Stomach (tissue), 4 donors: ENCODE measurements around the gene KCNK7.

ENCODE experiments used
- POLR2A ChIP-seq, 4 donors: fragments of 450-650 bp; IDR thresholded peaks; one replicate each; pipeline ENCODE4 v1.6.1; 2016; ENCODE audit warnings: antibody characterized with exemption in 4 of 4, control low read depth in 2 of 4, mild to moderate bottlenecking in 1 of 4, moderate library complexity in 1 of 4
- TF ChIP-seq, protein P1 (sequence below), 7 experiments: fragments of 450-650 bp in 4 of 7; fragments of 200-600 bp in 3 of 7; sonication (generic) in 3 of 7; IDR thresholded peaks; one replicate each; pipeline ENCODE4 v1.5.1; 2016 to 2019; ENCODE audit warnings: antibody characterized with exemption in 7 of 7, control low read depth in 2 of 7, mild to moderate bottlenecking in 1 of 7

- TF ChIP-seq POLR2A (IDR thresholded peaks at IDR 0.05): no peak
- TF ChIP-seq, protein P1, sequence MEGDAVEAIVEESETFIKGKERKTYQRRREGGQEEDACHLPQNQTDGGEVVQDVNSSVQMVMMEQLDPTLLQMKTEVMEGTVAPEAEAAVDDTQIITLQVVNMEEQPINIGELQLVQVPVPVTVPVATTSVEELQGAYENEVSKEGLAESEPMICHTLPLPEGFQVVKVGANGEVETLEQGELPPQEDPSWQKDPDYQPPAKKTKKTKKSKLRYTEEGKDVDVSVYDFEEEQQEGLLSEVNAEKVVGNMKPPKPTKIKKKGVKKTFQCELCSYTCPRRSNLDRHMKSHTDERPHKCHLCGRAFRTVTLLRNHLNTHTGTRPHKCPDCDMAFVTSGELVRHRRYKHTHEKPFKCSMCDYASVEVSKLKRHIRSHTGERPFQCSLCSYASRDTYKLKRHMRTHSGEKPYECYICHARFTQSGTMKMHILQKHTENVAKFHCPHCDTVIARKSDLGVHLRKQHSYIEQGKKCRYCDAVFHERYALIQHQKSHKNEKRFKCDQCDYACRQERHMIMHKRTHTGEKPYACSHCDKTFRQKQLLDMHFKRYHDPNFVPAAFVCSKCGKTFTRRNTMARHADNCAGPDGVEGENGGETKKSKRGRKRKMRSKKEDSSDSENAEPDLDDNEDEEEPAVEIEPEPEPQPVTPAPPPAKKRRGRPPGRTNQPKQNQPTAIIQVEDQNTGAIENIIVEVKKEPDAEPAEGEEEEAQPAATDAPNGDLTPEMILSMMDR (IDR thresholded peaks at IDR 0.05): no peak
Measured at GRCh38 chr11:65619281-65619928, 23.8 kb upstream of the KCNK7 start.
